ENCODE data around the gene EPO.
A peak's percentile ranks its signal among the peaks of the same experiment; 100 is the strongest.

GRCh38 chr7:100705753-100706671 is 14.3 kb upstream of the EPO start, which contains the start of gene POP7:
- TF ChIP-seq EZH2 (IDR thresholded peaks at IDR 0.05), result no peak
- TF ChIP-seq CTCF (IDR thresholded peaks at IDR 0.05 in 2 of 3, conservative IDR thresholded peaks at IDR 0.05 in 1 of 3; ENCODE audit: borderline replicate concordance in 1 of 3, insufficient read depth in 1 of 3, low read depth in 2 of 3, low read length in 2 of 3), result no peak
- TF ChIP-seq POLR2A (IDR thresholded peaks at IDR 0.05; ENCODE audit: borderline replicate concordance, extremely low read depth, insufficient read depth, insufficient read length), result peak; percentile 69
- no peak for TF ChIP-seq RAD21 (IDR thresholded peaks at IDR 0.05; ENCODE audit: low read depth)
- TF ChIP-seq REST (IDR thresholded peaks at IDR 0.05; ENCODE audit: low read depth), result no peak
- TF ChIP-seq EZH2phosphoT487 (IDR thresholded peaks at IDR 0.05; ENCODE audit: borderline replicate concordance), result no peak
- TF ChIP-seq POLR2AphosphoS5 (IDR thresholded peaks at IDR 0.05; ENCODE audit: low read depth, low read length), result peak; percentile 82
- TF ChIP-seq SP1 (IDR thresholded peaks at IDR 0.05; ENCODE audit: low read depth), result peak; percentile 86
- no peak for TF ChIP-seq ZNF274 (IDR thresholded peaks at IDR 0.05; ENCODE audit: low read depth, low read length)
- TF ChIP-seq SRF (IDR thresholded peaks at IDR 0.05; ENCODE audit: low read depth), result no peak
- TF ChIP-seq TCF7L2 (IDR thresholded peaks at IDR 0.05; ENCODE audit: borderline replicate concordance, extremely low read depth, insufficient read depth, insufficient read length), result no peak
- TF ChIP-seq MAX (IDR thresholded peaks at IDR 0.05), result peak; percentile 97
- TF ChIP-seq YY1 (IDR thresholded peaks at IDR 0.05; ENCODE audit: extremely low read depth, insufficient replicate concordance, low read depth, low read length), result peak; percentile 76
